ENCODE measurements around the gene SYNE3.

GRCh38 chr14:95493976-95494375, 22.5 kb downstream of the SYNE3 start:
- TF ChIP-seq POLR2A (IDR thresholded peaks at IDR 0.05) (no peak), CTCF (IDR thresholded peaks at IDR 0.05 in 8 of 11, conservative IDR thresholded peaks at IDR 0.05 in 3 of 11) (no peak), POLR2AphosphoS5 (IDR thresholded peaks at IDR 0.05) (no peak)

Measured in spleen (tissue), 7 donors.